GM23338 (cell line): ENCODE results near the gene CIRBP. TPM values are rescaled to one million over a fixed set of nuclear protein-coding genes. Genes with fewer than 3 reads are reported as not detected.
A peak's percentile ranks its signal among the peaks of the same experiment; 100 is the strongest.

ENCODE experiments used
- ATAC-seq: fragments of 200-7000 bp; cut with Tn5 transposase; 3 replicates; pipeline ENCODE4 v1.9.1; 2020
- DNase-seq: peaks from one replicate; pipeline ENCODE4 v3.0.0-alpha.2; 2015; ENCODE audit warnings: low spot score
- H2AFZ ChIP-seq: fragments of 200-600 bp; sonication (generic); 2 replicates; pipeline ENCODE4 v1.8.0; 2016; ENCODE audit warnings: antibody characterized with exemption, mild to moderate bottlenecking, moderate library complexity
- H3F3A ChIP-seq: fragments of 200-600 bp; sonication (generic); replicated peaks from 2 replicates; pipeline ENCODE4 v1.8.0; 2017; ENCODE audit warnings: antibody characterized with exemption, mixed run types, low read depth
- H3K27ac ChIP-seq: fragments of 200-600 bp; sonication (generic); 2 replicates; pipeline ENCODE4 v1.6.1; 2016; ENCODE audit warnings: low read depth
- H3K27me3 ChIP-seq: fragments of 200-600 bp; sonication (generic); 2 replicates; pipeline ENCODE4 v1.8.0; 2016; ENCODE audit warnings: mild to moderate bottlenecking, mixed run types, moderate library complexity; ENCODE audit not compliant: insufficient read depth
- H3K36me3 ChIP-seq: fragments of 200-600 bp; sonication (generic); 2 replicates; pipeline ENCODE4 v1.8.0; 2016; ENCODE audit warnings: mild to moderate bottlenecking; ENCODE audit not compliant: insufficient read depth
- H3K4me1 ChIP-seq: fragments of 200-600 bp; sonication (generic); 2 replicates; pipeline ENCODE4 v1.8.0; 2016; ENCODE audit warnings: mild to moderate bottlenecking, moderate library complexity; ENCODE audit not compliant: insufficient read depth
- H3K4me2 ChIP-seq: fragments of 200-600 bp; sonication (generic); 2 replicates; pipeline ENCODE4 v1.7.1; 2017; ENCODE audit warnings: mixed run types
- H3K4me3 ChIP-seq: fragments of 200-600 bp; sonication (generic); 2 replicates; pipeline ENCODE4 v1.6.1; 2016; ENCODE audit warnings: mixed run types
- H3K79me2 ChIP-seq: fragments of 200-600 bp; sonication (generic); replicated peaks from 2 replicates; pipeline ENCODE4 v1.8.0; 2017; ENCODE audit warnings: mild to moderate bottlenecking; ENCODE audit not compliant: insufficient read depth
- H3K9me2 ChIP-seq: fragments of 200-600 bp; sonication (generic); 2 replicates; pipeline ENCODE4 v1.8.0; 2017; ENCODE audit not compliant: insufficient read depth
- H4K20me1 ChIP-seq: fragments of 200-600 bp; sonication (generic); replicated peaks from 2 replicates; pipeline ENCODE4 v1.8.0; 2017; ENCODE audit warnings: mild to moderate bottlenecking; ENCODE audit not compliant: insufficient read depth
- H3K27ac Mint-ChIP-seq: 2 replicates; pipeline ENCODE4 v1.8.0; 2020; ENCODE audit warnings: inconsistent platforms, mild to moderate bottlenecking, moderate library complexity, mixed read lengths
- H3K27me3 Mint-ChIP-seq: 3 replicates; pipeline ENCODE4 v1.8.0; 2022; ENCODE audit warnings: low read depth, mild to moderate bottlenecking, moderate library complexity, mixed read lengths, inconsistent platforms; ENCODE audit not compliant: insufficient read depth, poor library complexity
- H3K36me3 Mint-ChIP-seq: 3 replicates; pipeline ENCODE4 v1.8.0; 2021; ENCODE audit warnings: low read depth, mild to moderate bottlenecking, inconsistent platforms, moderate library complexity, mixed read lengths
- H3K4me1 Mint-ChIP-seq: 3 replicates; pipeline ENCODE4 v1.8.0; 2020; ENCODE audit warnings: mild to moderate bottlenecking, inconsistent platforms, mixed read lengths
- H3K4me3 Mint-ChIP-seq: 3 replicates; pipeline ENCODE4 v1.8.0; 2021; ENCODE audit warnings: moderate library complexity, mild to moderate bottlenecking, inconsistent platforms, mixed read lengths
- H3K9me3 Mint-ChIP-seq: 3 replicates; pipeline ENCODE4 v1.8.0; 2020; ENCODE audit warnings: moderate library complexity, mild to moderate bottlenecking, inconsistent platforms, mixed read lengths
- CTCF ChIP-seq, 2 experiments: fragments of 200-600 bp in 1 of 2; sonication (generic) in 1 of 2; conservative IDR thresholded peaks; 2 replicates each; pipeline versions ENCODE4 v1.5.1 to v1.6.1; 2016 to 2017; ENCODE audit warnings: antibody characterized with exemption in 2 of 2, low read depth in 2 of 2, mild to moderate bottlenecking in 2 of 2, moderate library complexity in 1 of 2
- ETS1 ChIP-seq: IDR thresholded peaks from 2 replicates; pipeline ENCODE4 v1.6.1; 2016; ENCODE audit warnings: antibody characterized with exemption
- EZH2 ChIP-seq: fragments of 200-600 bp; sonication (generic); IDR thresholded peaks from one replicate; pipeline ENCODE4 v1.8.0; 2017; ENCODE audit warnings: antibody characterized with exemption, mild to moderate bottlenecking, low read depth; ENCODE audit not compliant: unreplicated experiment
- EZH2phosphoT487 ChIP-seq: fragments of 200-600 bp; sonication (generic); IDR thresholded peaks from one replicate; pipeline ENCODE4 v1.8.1; 2018; ENCODE audit warnings: antibody characterized with exemption; ENCODE audit not compliant: unreplicated experiment
- POLR2AphosphoS5 ChIP-seq: IDR thresholded peaks from 2 replicates; pipeline ENCODE4 v1.6.1; 2016; ENCODE audit warnings: antibody characterized with exemption, low read depth
- ZNF114 ChIP-seq: fragments of 250-450 bp; sonication (Bioruptor Pico); IDR thresholded peaks from 2 replicates; pipeline ENCODE4 v1.5.0; 2020; ENCODE audit warnings: mild to moderate bottlenecking, moderate library complexity
- ZNF331 ChIP-seq: fragments of 250-450 bp; sonication (Bioruptor Pico); IDR thresholded peaks from 2 replicates; pipeline ENCODE4 v1.5.0; 2020; ENCODE audit warnings: low read depth, mild to moderate bottlenecking, moderate library complexity
- polyA plus RNA-seq: library from polyadenylated mRNA; unstranded; fragments of >200 nt; fragmentation: Nextera tagmentation; extraction: Ambion mirVana; gene quantifications from 2 replicates; pipeline ENCODE4 v1.2.1, GENCODE V29; 2016
- total RNA-seq: library from RNA; depleted of rRNA; stranded (reverse); fragments of >200 nt; shearing (Covaris generic); gene quantifications from 2 replicates; pipeline ENCODE4 v1.2.3, GENCODE V29; 2014
- TF ChIP-seq, protein P1 (sequence below): IDR thresholded peaks from one replicate; pipeline ENCODE4 v1.6.1; 2018; ENCODE audit warnings: antibody characterized with exemption; ENCODE audit not compliant: unreplicated experiment

The CIRBP gene
- total and polyA plus RNA-seq, 2 experiments from 2014 or later: 153 to 202 TPM

- peak overlapping the region; percentile 78 for H3K4me2 ChIP-seq
- Mint-ChIP-seq H3K4me1 (peaks cover 17% of the 10 kb centered on the region), H3K9me3 (no peaks in the 10 kb centered on the region; the same call in 2 of the 3 replicates), H3K4me3 (peak overlapping the region; percentile 79), H3K27ac (no peak overlapping the region), H3K36me3 (no peaks in the 10 kb centered on the region), H3K27me3 (peaks cover 8% of the 10 kb centered on the region)
- TF ChIP-seq POLR2AphosphoS5 (no peak), ETS1 (no peak), ZNF114 (CRISPR knock-in tag) (no peak), EZH2 (no peak), CTCF (conservative IDR thresholded peaks at IDR 0.05; ENCODE audit: low read depth in 2 of 2) (no peak)
- TF ChIP-seq, protein P1, sequence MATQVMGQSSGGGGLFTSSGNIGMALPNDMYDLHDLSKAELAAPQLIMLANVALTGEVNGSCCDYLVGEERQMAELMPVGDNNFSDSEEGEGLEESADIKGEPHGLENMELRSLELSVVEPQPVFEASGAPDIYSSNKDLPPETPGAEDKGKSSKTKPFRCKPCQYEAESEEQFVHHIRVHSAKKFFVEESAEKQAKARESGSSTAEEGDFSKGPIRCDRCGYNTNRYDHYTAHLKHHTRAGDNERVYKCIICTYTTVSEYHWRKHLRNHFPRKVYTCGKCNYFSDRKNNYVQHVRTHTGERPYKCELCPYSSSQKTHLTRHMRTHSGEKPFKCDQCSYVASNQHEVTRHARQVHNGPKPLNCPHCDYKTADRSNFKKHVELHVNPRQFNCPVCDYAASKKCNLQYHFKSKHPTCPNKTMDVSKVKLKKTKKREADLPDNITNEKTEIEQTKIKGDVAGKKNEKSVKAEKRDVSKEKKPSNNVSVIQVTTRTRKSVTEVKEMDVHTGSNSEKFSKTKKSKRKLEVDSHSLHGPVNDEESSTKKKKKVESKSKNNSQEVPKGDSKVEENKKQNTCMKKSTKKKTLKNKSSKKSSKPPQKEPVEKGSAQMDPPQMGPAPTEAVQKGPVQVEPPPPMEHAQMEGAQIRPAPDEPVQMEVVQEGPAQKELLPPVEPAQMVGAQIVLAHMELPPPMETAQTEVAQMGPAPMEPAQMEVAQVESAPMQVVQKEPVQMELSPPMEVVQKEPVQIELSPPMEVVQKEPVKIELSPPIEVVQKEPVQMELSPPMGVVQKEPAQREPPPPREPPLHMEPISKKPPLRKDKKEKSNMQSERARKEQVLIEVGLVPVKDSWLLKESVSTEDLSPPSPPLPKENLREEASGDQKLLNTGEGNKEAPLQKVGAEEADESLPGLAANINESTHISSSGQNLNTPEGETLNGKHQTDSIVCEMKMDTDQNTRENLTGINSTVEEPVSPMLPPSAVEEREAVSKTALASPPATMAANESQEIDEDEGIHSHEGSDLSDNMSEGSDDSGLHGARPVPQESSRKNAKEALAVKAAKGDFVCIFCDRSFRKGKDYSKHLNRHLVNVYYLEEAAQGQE: no peak
- DNase-seq: no peak
- 0 out of 2 replicates have a peak overlapping the region, but pooled peaks have one; percentile 32 for H3K27ac ChIP-seq
- H3K4me1 ChIP-seq: peaks cover 12% of the 10 kb centered on the region; the same call in 1 of the 2 replicates
- no peak; the same call in 2 of the 3 replicates for ATAC-seq
- peaks cover 3% of the 10 kb centered on the region; the same call in 1 of the 2 replicates for H4K20me1 ChIP-seq
- no peaks in the 10 kb centered on the region for H3K36me3 ChIP-seq
- peaks cover 31% of the 10 kb centered on the region for H3F3A ChIP-seq
- H3K4me3 ChIP-seq: peak overlapping the region; percentile 57
- peaks cover 7% of the 10 kb centered on the region for H3K79me2 ChIP-seq
- no peak overlapping the region for H2AFZ ChIP-seq
- no peaks in the 10 kb centered on the region for H3K9me2 ChIP-seq
- H3K27me3 ChIP-seq: no peaks in the 10 kb centered on the region
Observed at GRCh38 chr19:1238369-1239303, 30.5 kb upstream of the CIRBP start.

- ATAC-seq: no peak
- H3K4me2 ChIP-seq: peak overlapping the region; percentile 78; the same call in 1 of the 2 replicates
- TF ChIP-seq ZNF331 (CRISPR knock-in tag) (no peak), EZH2phosphoT487 (no peak), EZH2 (no peak), ETS1 (no peak), ZNF114 (CRISPR knock-in tag) (no peak)
Observed at GRCh38 chr19:1239420-1239795, 29.7 kb upstream of the CIRBP start.

More at GRCh38 chr19:1239420-1239795, 29.7 kb upstream of the CIRBP start:
- peaks cover 37% of the 10 kb centered on the region for H3F3A ChIP-seq
- H3K27ac Mint-ChIP-seq: peak overlapping the region; percentile 74
- no peaks in the 10 kb centered on the region; the same call in 2 of the 3 replicates for H3K9me3 Mint-ChIP-seq
- H3K4me1 Mint-ChIP-seq: peaks cover 17% of the 10 kb centered on the region
- H4K20me1 ChIP-seq: peaks cover 3% of the 10 kb centered on the region; the same call in 1 of the 2 replicates
- H3K4me3 Mint-ChIP-seq: peak overlapping the region; percentile 79
- H3K79me2 ChIP-seq: peaks cover 7% of the 10 kb centered on the region
- no peaks in the 10 kb centered on the region for H3K36me3 ChIP-seq
- no peaks in the 10 kb centered on the region for H3K36me3 Mint-ChIP-seq
- H3K27me3 Mint-ChIP-seq: peaks cover 8% of the 10 kb centered on the region
- no peaks in the 10 kb centered on the region for H3K9me2 ChIP-seq
- H3K4me3 ChIP-seq: peak overlapping the region; percentile 68
- no peak overlapping the region for H2AFZ ChIP-seq
- no peaks in the 10 kb centered on the region for H3K27me3 ChIP-seq
- peaks cover 12% of the 10 kb centered on the region; the same call in 1 of the 2 replicates for H3K4me1 ChIP-seq
- 0 out of 2 replicates have a peak overlapping the region, but pooled peaks have one; percentile 32 for H3K27ac ChIP-seq
- DNase-seq: no peak
